ENCODE results near the gene DGKH.

GRCh38 chr13:42035905-42036521 is 12.4 kb upstream of the DGKH start:
- TF ChIP-seq CTCF (conservative IDR thresholded peaks at IDR 0.05 in 1 of 2, IDR thresholded peaks at IDR 0.05 in 1 of 2; ENCODE audit: low read depth in 1 of 2, low read length in 2 of 2), result no peak
- no peak for TF ChIP-seq EZH2 (IDR thresholded peaks at IDR 0.05; ENCODE audit: low read length, missing control alignments)

All from fibroblast of lung (primary cell).